ENCODE measurements around the gene CYBA. TPM values are rescaled to one million over a fixed set of nuclear protein-coding genes. Genes with fewer than 3 reads are reported as not detected.

CYBA gene
- total and polyA plus RNA-seq, 2 of the 4 experiments (the other 2 are of a cell fraction) = 65.6 to 169 TPM

- DNase-seq (no peak), ATAC-seq (ENCODE audit: low read depth) (no peak)
- no peak overlapping the region for H2BK15ac ChIP-seq (ENCODE audit: low read depth, low read length)
- H3K4ac ChIP-seq (ENCODE audit: low read depth, low read length) = no peak overlapping the region
- CTCF ChIA-PET = no interaction called here
- no peak overlapping the region for H3K27ac ChIP-seq (ENCODE audit: insufficient read depth, low read length)
- WGBS, 2 experiments (ENCODE audit: extremely low coverage in 2 of 2, insufficient read length in 1 of 2) = 90% methylated on average over 10 of the region's 11 CpGs; no CpG with 5 or more reads in 1 of the 2 experiments
- no peak overlapping the region for H2BK5ac ChIP-seq (ENCODE audit: low read depth, low read length, poor library complexity, severe bottlenecking)
- H3K4me3 ChIP-seq (ENCODE audit: insufficient read depth, low read depth, low read length) = no peak overlapping the region
- H3K56ac ChIP-seq (ENCODE audit: extremely low read depth, insufficient read depth, low read length) = no peak overlapping the region
- H4K8ac ChIP-seq (ENCODE audit: low read depth in 2 of 2, low read length in 2 of 2) = no peak overlapping the region
- no peak overlapping the region for H2AFZ ChIP-seq (replicated peaks; ENCODE audit: low read length, poor library complexity)
- POLR2A ChIA-PET (ENCODE audit: unreplicated experiment) = no interaction called here
- intact Hi-C loops (cut with micrococcal nuclease) (no loop called here), in situ Hi-C loops (cut with MboI; ENCODE audit: low sequenced_read_pairs) (no loop called here), dilution Hi-C loops (cut with HindIII; ENCODE audit: low sequenced_read_pairs, unreplicated experiment) (no loop called here)
- no peak overlapping the region for H2AK9ac ChIP-seq (replicated peaks; ENCODE audit: low read depth, low read length, poor library complexity)
- no peak overlapping the region for H3K14ac ChIP-seq (replicated peaks; ENCODE audit: low read depth, low read length)
- H3K9me1 ChIP-seq (ENCODE audit: insufficient read depth, low read length) = peaks cover 3% of the 10 kb centered on the region; the same call in 1 of the 2 replicates
- no peaks in the 10 kb centered on the region for H3K9me3 ChIP-seq (ENCODE audit: control insufficient read depth, insufficient read depth, low read length)
- no peak overlapping the region for H4K5ac ChIP-seq (ENCODE audit: low read depth, low read length)
- no peak overlapping the region for H4K91ac ChIP-seq (ENCODE audit: insufficient read depth, low read depth, low read length)
- no peak overlapping the region for H2BK20ac ChIP-seq (ENCODE audit: low read depth, low read length)
- no peaks in the 10 kb centered on the region for H3K4me1 ChIP-seq (ENCODE audit: control insufficient read depth, insufficient read depth, low read length)
- H3K9ac ChIP-seq (ENCODE audit: low read depth, low read length) = no peak overlapping the region
- TF ChIP-seq RCOR1 (IDR thresholded peaks at IDR 0.05; ENCODE audit: insufficient replicate concordance, low read length) = no peak
- TF ChIP-seq NFE2L2 (IDR thresholded peaks at IDR 0.05; ENCODE audit: low read depth, low read length) = no peak
- no peak for TF ChIP-seq USF2 (IDR thresholded peaks at IDR 0.05; ENCODE audit: low read depth, low read length)
- no peak for TF ChIP-seq MXI1 (IDR thresholded peaks at IDR 0.05; ENCODE audit: borderline replicate concordance, low read depth, low read length)
- no peak for TF ChIP-seq POLR2A (IDR thresholded peaks at IDR 0.05; ENCODE audit: low read depth, low read length)
- TF ChIP-seq CHD1 (IDR thresholded peaks at IDR 0.05; ENCODE audit: low read depth, low read length) = no peak
- no peak for TF ChIP-seq MAFK (IDR thresholded peaks at IDR 0.05; ENCODE audit: low read depth, low read length)
- no peak for TF ChIP-seq RFX5 (IDR thresholded peaks at IDR 0.05; ENCODE audit: low read depth, low read length)
- no peak for TF ChIP-seq MAZ (IDR thresholded peaks at IDR 0.05; ENCODE audit: borderline replicate concordance, low read depth, low read length)
- no peak overlapping the region for H2BK120ac ChIP-seq (ENCODE audit: low read depth, low read length)
- H4K20me1 ChIP-seq (ENCODE audit: insufficient read depth, low read length) = peaks cover 32% of the 10 kb centered on the region
- no peak overlapping the region for H3K23ac ChIP-seq (ENCODE audit: low read depth, low read length)
- H3K4me2 ChIP-seq (ENCODE audit: low read depth, low read length) = no peak overlapping the region
- no peaks in the 10 kb centered on the region for H3K27me3 ChIP-seq (ENCODE audit: control insufficient read depth, insufficient read depth, low read length)
- no TSS peak for BruUV-seq (replicated peaks)
- H3K18ac ChIP-seq (ENCODE audit: low read depth, low read length) = no peak overlapping the region
- H3K79me1 ChIP-seq (ENCODE audit: low read depth in 1 of 2, low read length in 2 of 2) = peaks cover 14 to 59% of the 10 kb centered on the region in 2 experiments
- no peak overlapping the region for H2AK5ac ChIP-seq (ENCODE audit: low read depth, low read length)
- H3K36me3 ChIP-seq (ENCODE audit: control insufficient read depth, insufficient read depth, low read length) = peaks cover 32% of the 10 kb centered on the region
Measured at GRCh38 chr16:88593489-88593888, 57.4 kb downstream of the CYBA start.

Other genes with a start within 250 kb of the CYBA start
- gene ZFPM1, start 197.8 kb downstream of the CYBA start, total RNA-seq (2012; rRNA removed) = 0.28 and 0.36 TPM in 2 replicates
- 1.1 and 1.8 TPM in 2 replicates for gene ZFPM1, start 197.8 kb downstream of the CYBA start, polyA plus RNA-seq (2012; rRNA removed)
- 3.4 and 4.2 TPM in 2 replicates for gene ZC3H18, start 80.7 kb downstream of the CYBA start, total RNA-seq (2012; rRNA removed)
- 21.3 and 22.7 TPM in 2 replicates for gene ZC3H18, start 80.7 kb downstream of the CYBA start, polyA plus RNA-seq (2012; rRNA removed)
- not detected in 2 replicates for gene IL17C, start 12.5 kb downstream of the CYBA start, total RNA-seq (2012; rRNA removed)
- 0.09 TPM in 1 of 2 replicates, not detected in the other for gene IL17C, start 12.5 kb downstream of the CYBA start, polyA plus RNA-seq (2012; rRNA removed)
- gene MVD, start 12.0 kb upstream of the CYBA start, total RNA-seq (2012; rRNA removed) = 17.2 and 18.3 TPM in 2 replicates
- gene MVD, start 12.0 kb upstream of the CYBA start, polyA plus RNA-seq (2012; rRNA removed) = 28.4 and 33.1 TPM in 2 replicates
- gene SNAI3, start 35.5 kb upstream of the CYBA start, total RNA-seq (2012; rRNA removed) = not detected in 2 replicates
- gene SNAI3, start 35.5 kb upstream of the CYBA start, polyA plus RNA-seq (2012; rRNA removed) = 0.21 and 0.34 TPM in 2 replicates
- gene RNF166, start 55.4 kb upstream of the CYBA start, total RNA-seq (2012; rRNA removed) = 6.9 and 8.1 TPM in 2 replicates
- gene RNF166, start 55.4 kb upstream of the CYBA start, polyA plus RNA-seq (2012; rRNA removed) = 17.4 and 24.1 TPM in 2 replicates
- gene CTU2, start 55.5 kb upstream of the CYBA start, total RNA-seq (2012; rRNA removed) = 12.8 and 12.9 TPM in 2 replicates
- gene CTU2, start 55.5 kb upstream of the CYBA start, polyA plus RNA-seq (2012; rRNA removed) = 18.4 and 23.4 TPM in 2 replicates
- 36.2 and 48.6 TPM in 2 replicates for gene PIEZO1, start 134.2 kb upstream of the CYBA start, total RNA-seq (2012; rRNA removed)
- gene PIEZO1, start 134.2 kb upstream of the CYBA start, polyA plus RNA-seq (2012; rRNA removed) = 372 and 392 TPM in 2 replicates
- 3.2 and 4.7 TPM in 2 replicates for gene CDT1, start 152.7 kb upstream of the CYBA start, total RNA-seq (2012; rRNA removed)
- 11.8 and 13.2 TPM in 2 replicates for gene CDT1, start 152.7 kb upstream of the CYBA start, polyA plus RNA-seq (2012; rRNA removed)
- gene APRT, start 160.9 kb upstream of the CYBA start, total RNA-seq (2012; rRNA removed) = 40.5 and 41.7 TPM in 2 replicates
- 157 and 209 TPM in 2 replicates for gene APRT, start 160.9 kb upstream of the CYBA start, polyA plus RNA-seq (2012; rRNA removed)
- 7.2 TPM in 2 replicates for gene GALNS, start 205.9 kb upstream of the CYBA start, total RNA-seq (2012; rRNA removed)
- 30.2 and 32.5 TPM in 2 replicates for gene GALNS, start 205.9 kb upstream of the CYBA start, polyA plus RNA-seq (2012; rRNA removed)
- gene TRAPPC2L, start 206.1 kb upstream of the CYBA start, total RNA-seq (2012; rRNA removed) = 84.2 and 102 TPM in 2 replicates
- gene TRAPPC2L, start 206.1 kb upstream of the CYBA start, polyA plus RNA-seq (2012; rRNA removed) = 109 and 112 TPM in 2 replicates
- gene PABPN1L, start 215.6 kb upstream of the CYBA start, total RNA-seq (2012; rRNA removed) = not detected in 2 replicates
- gene PABPN1L, start 215.6 kb upstream of the CYBA start, polyA plus RNA-seq (2012; rRNA removed) = not detected in 2 replicates

Data from IMR-90 (cell line).